ENCODE data around the gene HNRNPC.
"Not testable (repeated sequence)": the region's sequence is repeated elsewhere in the genome, so short reads cannot be mapped to it uniquely, and the experiment has no call there.

The HNRNPC gene
- total RNA-seq = 331 to 747 (median 442) reads per million in 18 experiments

GRCh38 chr14:21269252-21270046, at the start of gene HNRNPC:
Gene HNRNPC (minus strand): TSS chr14:21269442. CDS start chr14:21234193, 35,249 bp downstream.
- DNase-seq = peak; percentile 100

- DNase-seq = peak; percentile 17 to 59
These were observed 48.2 kb upstream of the HNRNPC start for GRCh38 chr14:21317398-21317797.

- DNase-seq = peak; percentile 27 to 42
These were observed 44.3 kb upstream of the HNRNPC start for GRCh38 chr14:21313512-21313911.

- no peak for DNase-seq
These were observed 42.4 kb upstream of the HNRNPC start for GRCh38 chr14:21311614-21312013.

GRCh38 chr14:21309956-21310355, 40.7 kb upstream of the HNRNPC start:
- no peak for DNase-seq

GRCh38 chr14:21309238-21309636, 40.0 kb upstream of the HNRNPC start:
- DNase-seq = no peak

GRCh38 chr14:21308479-21309237, 39.4 kb upstream of the HNRNPC start:
- DNase-seq = peak; percentile 83 to 86

- DNase-seq = no peak
These were observed 38.9 kb upstream of the HNRNPC start for GRCh38 chr14:21308132-21308478.

- no peak for DNase-seq
These were observed 38.4 kb upstream of the HNRNPC start for GRCh38 chr14:21307637-21308036.

- DNase-seq = not testable (repeated sequence)
These were observed 33.5 kb upstream of the HNRNPC start for GRCh38 chr14:21302836-21303140.

GRCh38 chr14:21302013-21302835, 33.0 kb upstream of the HNRNPC start:
- DNase-seq = no peak

- no peak for DNase-seq
These were observed 31.6 kb upstream of the HNRNPC start for GRCh38 chr14:21300892-21301291.

- DNase-seq = no peak
These were observed 30.4 kb upstream of the HNRNPC start for GRCh38 chr14:21299562-21300130.

GRCh38 chr14:21298358-21298757, 29.1 kb upstream of the HNRNPC start:
- no peak for DNase-seq

- DNase-seq = not testable (repeated sequence)
These were observed 24.8 kb upstream of the HNRNPC start for GRCh38 chr14:21294026-21294425.

- no peak for DNase-seq
These were observed 17.9 kb upstream of the HNRNPC start for GRCh38 chr14:21287168-21287567.

GRCh38 chr14:21286516-21286915, 17.3 kb upstream of the HNRNPC start:
- not testable (repeated sequence) for DNase-seq

- DNase-seq = peak; percentile 11 to 35
These were observed 12.7 kb upstream of the HNRNPC start for GRCh38 chr14:21281917-21282316.

- DNase-seq = no peak
These were observed 10.5 kb upstream of the HNRNPC start, which contains the start of gene RPGRIP1 for GRCh38 chr14:21279783-21280182. Gene RPGRIP1 (plus strand): TSS chr14:21280083. CDS start chr14:21287977, 7,894 bp downstream.

GRCh38 chr14:21278632-21279031, 9.4 kb upstream of the HNRNPC start:
- peak; percentile 8 to 50 for DNase-seq

GRCh38 chr14:21275261-21275858, 6.1 kb upstream of the HNRNPC start:
- no peak for DNase-seq

- not testable (repeated sequence) for DNase-seq
These were observed 3.4 kb upstream of the HNRNPC start for GRCh38 chr14:21272661-21273060.
